HG03103 (cell line): ENCODE data around the gene MPIG6B.

Experiments used
- ATAC-seq: cut with Tn5 transposase; IDR thresholded peaks from one replicate; pipeline ENCODE4 v1.9.1; 2021; ENCODE audit warnings: low read depth; ENCODE audit not compliant: unreplicated experiment

Gene MPIG6B

DNA sequence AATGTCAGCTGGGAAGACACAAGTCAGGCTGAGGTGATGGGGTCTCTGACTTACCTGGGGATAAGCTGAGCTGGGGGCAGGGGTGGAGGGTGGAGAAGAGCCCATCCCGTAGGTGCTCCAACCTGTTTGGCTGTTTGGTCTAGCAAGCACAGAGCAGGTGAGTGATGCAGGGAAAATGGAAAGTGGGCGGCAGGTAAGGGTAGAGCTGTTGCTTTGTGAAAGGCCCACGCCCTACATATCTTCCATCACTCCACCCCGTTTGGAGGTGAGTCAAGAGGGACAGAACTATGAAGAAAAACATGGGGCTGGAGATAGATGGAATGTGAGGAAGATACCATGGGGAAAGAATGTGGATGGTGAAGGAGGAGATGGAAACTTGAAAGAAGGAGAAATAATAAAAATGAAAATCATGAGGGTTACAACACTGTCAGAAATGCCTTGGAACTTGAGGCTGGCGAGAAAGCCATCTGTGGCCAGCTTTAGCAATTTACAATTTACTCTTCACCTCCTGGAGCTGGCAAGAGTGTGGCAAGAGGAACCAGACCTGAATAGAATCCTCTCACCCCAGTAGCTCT is 2.9 kb upstream of the MPIG6B start:
- ATAC-seq: no peak

GRCh38 chr6:31721351-31722020 is 1.7 kb upstream of the MPIG6B start, which contains the start of gene LY6G6C:
TSS of gene LY6G6C (minus strand) at chr6:31721746. CDS start at chr6:31721679, 67 bp downstream.
- ATAC-seq: no peak

DNA sequence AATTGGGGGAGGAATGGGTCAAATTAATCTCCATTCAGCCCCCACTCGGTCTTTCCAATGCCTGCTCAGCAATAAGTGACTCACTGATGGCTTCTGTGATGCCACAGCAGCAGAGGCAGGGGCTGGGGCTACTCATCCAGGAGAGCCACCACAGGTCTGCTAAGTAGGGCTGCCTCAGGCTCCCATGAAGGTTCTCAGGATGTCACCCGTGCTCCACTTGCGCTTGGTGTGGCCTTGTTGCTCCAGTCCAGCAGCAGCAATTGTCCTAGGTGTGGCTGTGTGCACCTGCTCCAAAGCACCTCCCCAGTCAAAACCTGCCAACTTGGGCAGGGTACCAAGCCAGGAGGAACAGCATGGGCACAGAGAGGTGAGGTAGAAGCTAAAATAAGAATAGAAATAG is 1.0 kb upstream of the MPIG6B start:
- no peak for ATAC-seq

DNA sequence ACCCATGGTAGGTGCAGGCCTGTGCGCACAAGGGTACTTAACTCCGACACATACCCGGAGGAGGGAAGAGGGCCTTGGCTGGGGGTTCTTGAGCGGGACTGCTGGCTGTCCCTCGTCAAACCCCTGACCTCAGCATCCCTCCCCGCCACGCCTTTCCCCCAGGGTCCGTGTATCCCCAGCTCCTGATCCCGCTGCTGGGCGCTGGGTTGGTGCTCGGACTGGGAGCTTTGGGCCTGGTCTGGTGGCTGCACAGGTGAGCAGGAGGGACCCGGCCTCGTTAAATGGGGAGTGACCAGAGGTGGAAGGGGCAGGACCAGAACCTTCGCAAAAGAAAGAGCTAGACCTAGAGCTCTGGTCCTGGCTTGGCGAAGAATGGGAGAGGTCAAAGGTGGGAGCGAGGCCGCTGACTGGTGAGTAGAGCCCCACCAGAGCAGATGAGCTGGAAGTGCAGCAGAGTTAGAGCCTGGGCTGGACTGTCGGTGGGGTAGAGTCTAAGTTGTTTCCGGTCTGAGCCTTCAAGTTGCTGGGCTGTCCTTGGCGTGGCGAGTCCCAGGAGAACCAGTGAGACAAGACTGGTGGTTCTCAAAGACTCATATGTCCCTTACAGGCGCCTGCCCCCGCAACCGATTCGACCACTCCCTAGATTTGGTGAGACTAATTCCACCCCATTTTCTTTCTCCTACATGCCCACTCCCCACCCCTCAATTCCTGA is 963 bp downstream of the MPIG6B start:
- no peak for ATAC-seq

DNA sequence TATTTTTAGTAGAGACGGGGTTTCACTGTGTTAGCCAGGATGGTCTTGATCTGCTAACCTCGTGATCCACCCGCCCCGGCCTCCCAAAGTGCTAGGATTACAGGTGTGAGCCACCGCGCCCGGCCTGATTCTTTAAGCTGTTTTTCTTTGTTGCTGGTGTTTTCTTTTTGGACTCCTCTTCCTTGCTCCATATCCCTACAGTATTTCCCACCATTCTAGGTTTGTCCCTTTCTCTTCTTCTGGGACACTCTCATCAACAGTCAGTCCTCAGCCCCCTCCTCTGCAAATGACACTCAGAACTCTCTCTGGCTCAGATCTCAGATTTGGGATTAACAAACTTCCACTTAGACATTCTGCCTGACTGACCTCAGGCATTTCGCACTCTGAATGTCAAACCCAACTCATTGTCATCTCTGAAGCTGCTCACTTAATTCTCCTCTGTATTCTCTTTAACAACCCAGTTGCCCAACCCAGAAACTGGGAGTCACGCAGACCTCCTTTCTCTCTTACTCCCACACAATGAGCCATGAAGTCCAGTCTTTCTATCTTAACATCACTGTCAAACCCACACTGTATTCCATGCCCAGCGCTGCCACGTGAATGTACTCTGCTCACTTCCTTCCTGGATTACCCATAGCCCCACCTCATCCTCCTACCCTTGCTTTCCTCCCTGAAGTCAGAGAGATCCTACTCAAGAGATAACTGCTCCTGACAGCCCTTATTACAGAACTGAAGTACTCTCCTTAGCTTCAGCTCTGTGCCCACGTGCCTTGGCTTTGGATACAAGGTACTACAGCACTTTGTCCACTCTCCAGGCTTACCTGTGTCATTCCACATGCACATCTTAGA is 2.6 kb downstream of the MPIG6B start:
- ATAC-seq: no peak

DNA sequence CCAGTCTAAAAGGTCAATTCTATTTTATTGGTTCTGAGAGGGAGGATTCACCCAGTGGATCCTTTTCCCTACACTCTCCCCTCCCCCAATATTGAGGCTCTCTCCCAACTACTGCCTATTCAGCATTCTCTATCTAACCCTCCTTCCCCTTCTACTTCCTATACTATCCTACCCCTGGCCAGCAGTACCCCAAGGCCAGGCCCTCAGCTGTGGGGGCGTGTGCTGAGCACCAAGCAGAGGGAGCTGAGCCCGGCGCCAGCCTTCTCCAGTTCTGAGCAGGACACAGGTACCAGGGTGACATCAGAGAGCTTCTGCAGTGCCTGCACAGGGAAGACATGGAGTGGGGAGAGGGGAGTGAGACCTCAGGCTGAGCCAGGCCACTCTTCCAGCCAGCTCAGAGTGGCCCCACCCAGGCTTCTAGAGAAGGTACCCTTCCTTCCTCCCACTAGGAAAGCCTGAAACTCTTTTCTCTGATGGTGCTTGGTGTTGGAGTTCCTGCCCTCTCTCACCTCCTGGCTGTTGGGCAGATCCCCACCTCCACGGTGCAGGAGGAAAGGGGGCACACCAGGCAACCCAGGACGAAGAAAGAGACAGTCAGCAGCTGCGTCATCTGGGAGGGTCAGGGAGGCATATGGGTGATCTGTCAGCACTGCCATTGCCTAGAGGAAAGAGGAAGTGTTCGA is 4.0 kb downstream of the MPIG6B start:
- ATAC-seq: no peak

- ATAC-seq: no peak
Observed at GRCh38 chr6:31727717-31728671, 4.8 kb downstream of the MPIG6B start.

DNA sequence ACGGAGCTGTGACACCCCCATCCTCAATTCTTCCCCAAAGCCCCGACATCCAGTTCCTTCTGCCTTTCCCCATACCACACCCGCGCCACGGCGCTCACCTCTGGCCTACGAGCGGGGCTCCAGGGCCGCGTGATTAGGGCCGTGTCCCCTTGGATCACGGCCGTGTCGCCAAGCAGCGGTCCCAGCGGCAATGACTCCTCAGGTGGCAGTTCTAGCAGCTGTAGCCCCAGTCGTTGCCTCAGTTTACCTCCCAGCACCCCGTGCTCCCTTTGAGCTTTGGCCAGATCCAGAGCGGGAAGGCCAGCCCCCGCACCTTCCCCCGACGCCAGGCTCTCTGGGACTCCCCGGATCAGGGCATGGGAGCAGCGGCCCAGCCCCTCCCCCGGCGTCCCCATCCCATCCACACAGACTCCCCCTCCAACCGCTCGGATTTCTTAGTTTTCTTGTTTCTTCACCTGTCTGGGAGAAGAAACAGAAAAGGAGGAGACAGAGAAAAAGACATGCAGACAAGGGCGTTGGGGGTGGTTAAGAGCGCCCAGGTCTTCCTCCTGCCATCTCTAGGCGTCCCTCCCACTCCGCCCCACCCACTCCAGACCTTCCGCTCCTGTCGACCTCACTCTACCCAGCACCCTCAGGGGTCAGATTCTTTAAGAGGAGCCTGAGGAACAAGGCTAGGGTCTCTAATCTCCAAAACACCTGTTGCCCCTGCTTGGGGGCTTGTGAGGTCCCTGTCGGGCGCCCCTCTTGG is 5.8 kb downstream of the MPIG6B start, which contains the start of gene DDAH2:
Gene DDAH2, minus strand, starts transcription at position 533 of the 748 bp plus-strand sequence. Its CDS starts 138 bp downstream, at position 395.
- ATAC-seq: no peak

- ATAC-seq: no peak
Observed at GRCh38 chr6:31729515-31729978, 6.4 kb downstream of the MPIG6B start.

GRCh38 chr6:31729979-31730630 is 6.9 kb downstream of the MPIG6B start:
- ATAC-seq: no peak

DNA sequence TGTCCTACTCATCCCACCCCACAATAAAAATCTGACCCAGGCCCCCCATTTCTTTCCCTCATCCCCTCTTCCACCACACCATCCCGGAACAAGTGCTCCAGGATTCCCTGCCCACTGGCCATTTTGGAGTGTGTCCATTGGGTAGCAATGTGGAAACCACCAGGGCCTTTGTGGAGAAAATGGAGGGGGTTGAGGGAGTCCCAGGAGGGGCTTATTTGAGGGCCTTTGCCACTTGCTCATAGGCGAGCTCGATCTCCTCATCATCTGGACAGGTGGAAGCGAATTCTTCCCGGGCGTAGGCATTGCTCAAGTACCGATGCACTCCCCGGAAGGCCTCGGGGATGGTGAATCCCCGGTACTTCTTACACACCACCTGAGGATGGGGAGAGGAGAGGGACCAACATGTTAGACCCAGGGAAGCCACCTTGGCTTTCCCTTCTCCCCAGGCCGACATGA is 7.5 kb downstream of the MPIG6B start:
- no peak for ATAC-seq

DNA sequence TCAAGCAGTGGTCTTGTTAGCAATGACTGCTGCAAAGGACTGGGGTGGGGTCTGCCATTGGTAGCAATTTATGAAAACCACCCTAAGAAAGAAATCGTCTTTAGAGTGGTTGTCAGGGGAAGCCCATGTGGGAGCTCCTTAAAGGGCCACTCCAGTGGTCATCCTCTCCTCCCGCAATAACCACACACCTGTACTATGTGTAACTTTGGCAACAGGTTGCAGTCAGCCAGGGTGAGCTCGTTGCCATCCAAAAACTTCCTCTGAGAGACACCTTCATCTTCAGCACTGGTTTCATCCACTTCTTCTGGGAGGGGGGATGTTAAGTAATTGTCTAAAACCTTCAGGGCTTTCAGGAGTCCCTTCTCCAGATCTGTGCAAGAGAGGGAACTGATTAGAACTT is 8.9 kb downstream of the MPIG6B start:
- ATAC-seq: no peak

GRCh38 chr6:31733734-31734133 is 10.6 kb downstream of the MPIG6B start:
- ATAC-seq: no peak

DNA sequence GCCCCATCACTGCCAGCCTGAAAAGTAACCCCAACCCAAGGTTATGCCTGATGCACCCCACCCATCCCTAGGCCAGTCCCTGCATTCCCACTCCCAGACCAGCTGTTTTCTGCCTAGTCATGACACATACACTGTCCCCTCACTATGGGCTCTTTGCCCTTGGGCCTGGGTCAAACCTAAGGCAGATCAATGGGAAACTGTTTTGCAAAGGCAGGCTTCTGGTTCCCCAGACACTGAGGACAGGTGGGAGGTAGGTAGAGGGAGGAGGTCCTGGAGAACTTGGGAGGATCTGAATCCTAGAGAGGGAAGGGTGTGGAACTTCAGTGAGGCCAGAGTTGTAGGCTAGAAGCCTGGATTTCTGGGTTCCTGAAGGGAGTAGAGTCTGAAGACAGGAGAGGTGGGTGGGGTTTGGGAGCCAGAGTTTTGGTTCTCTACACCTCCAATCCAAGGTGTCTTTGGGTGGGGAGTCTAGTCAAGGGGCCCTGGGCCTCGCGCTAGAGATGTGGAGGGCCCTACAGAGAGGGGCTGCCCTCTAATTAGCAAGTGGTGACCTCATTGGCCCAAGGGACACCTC is 11.2 kb downstream of the MPIG6B start:
- no peak for ATAC-seq

DNA sequence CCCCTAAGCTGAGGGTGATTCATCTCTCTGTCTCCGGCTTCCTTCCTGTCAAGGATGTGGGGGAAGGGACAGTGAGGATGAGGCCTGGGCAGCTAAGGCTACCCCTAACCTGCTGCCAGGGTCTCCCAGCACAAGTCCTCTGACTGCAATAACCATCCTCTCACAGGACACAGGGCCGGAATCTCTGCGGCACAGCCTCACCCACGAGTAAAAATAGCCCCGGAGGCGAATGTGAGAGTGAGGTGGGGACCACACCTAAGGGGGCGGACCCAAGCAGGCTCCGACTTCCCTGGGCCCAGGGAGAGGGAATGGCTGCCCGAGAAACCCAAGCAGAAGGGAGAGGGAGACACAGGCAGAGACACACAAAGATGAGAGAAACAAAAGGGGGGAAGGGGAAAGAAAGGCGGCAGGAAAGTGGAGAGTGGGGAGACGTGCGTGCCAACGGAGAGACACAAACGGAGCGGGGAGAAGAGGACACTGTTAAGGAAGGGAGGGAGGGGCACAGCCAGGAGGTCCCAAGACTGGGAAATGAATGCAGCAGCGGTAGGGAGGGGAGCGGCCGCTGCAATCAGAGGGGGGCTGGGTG is 11.7 kb downstream of the MPIG6B start:
- ATAC-seq: no peak

- no peak for ATAC-seq
Observed at GRCh38 chr6:31736021-31736767, 13.0 kb downstream of the MPIG6B start, which contains the start of gene CLIC1. TSS of gene CLIC1 (minus strand) at chr6:31736530. CDS start at chr6:31736300, 230 bp downstream.
